GM12872 (cell line): Measurements from ENCODE around the gene SUMO1.

Experiments used
- CTCF ChIP-seq: IDR thresholded peaks from 3 replicates; pipeline ENCODE4 v1.5.1; 2011; ENCODE audit warnings: low read depth, mild to moderate bottlenecking, low read length, moderate library complexity; ENCODE audit not compliant: insufficient read depth

SUMO1 gene

GRCh38 chr2:202171241-202171825, 67.1 kb downstream of the SUMO1 start:
- TF ChIP-seq CTCF = no peak

GRCh38 chr2:202169832-202170424, 68.5 kb downstream of the SUMO1 start:
- no peak for TF ChIP-seq CTCF

- TF ChIP-seq CTCF = no peak
These were observed 69.3 kb downstream of the SUMO1 start for GRCh38 chr2:202169131-202169530.

- TF ChIP-seq CTCF = no peak
These were observed 72.5 kb downstream of the SUMO1 start for GRCh38 chr2:202165945-202166344.

GRCh38 chr2:202165208-202165607, 73.2 kb downstream of the SUMO1 start:
- TF ChIP-seq CTCF = no peak

- TF ChIP-seq CTCF = no peak
These were observed 74.0 kb downstream of the SUMO1 start for GRCh38 chr2:202164411-202164810.

- no peak for TF ChIP-seq CTCF
These were observed 77.1 kb downstream of the SUMO1 start for GRCh38 chr2:202161151-202161835.
